ENCODE measurements around the gene CNTLN. TPM values are rescaled to one million over a fixed set of nuclear protein-coding genes. Genes with fewer than 3 reads are reported as not detected.

Gene CNTLN
- total and polyA plus RNA-seq, 9 of the 15 experiments (the other 6 are each of a cell fraction or from before 2014, with no cell fraction given) = 0.08 TPM; not detected in 8

DNA sequence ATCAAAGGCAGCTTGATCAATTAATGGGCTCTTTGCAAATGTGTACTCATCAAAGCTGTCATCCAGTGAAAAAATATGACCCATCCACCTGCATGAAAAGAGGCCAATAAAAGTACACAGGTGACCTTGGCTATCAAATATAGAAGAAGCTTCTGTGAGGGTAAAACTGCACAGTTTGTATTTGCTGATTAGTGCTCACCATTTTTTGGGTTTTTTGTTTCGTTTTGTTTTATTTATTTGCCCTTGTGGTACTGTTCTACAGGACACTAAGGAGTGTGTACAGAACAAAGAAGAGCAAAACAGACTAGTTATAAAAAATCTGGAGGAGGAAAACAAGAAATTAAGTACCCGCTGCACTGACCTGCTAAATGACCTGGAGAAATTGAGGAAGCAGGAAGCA, 101.3 kb downstream of the CNTLN start:
- Histone ChIP-seq H3K36me3 (ENCODE audit: control insufficient read depth, insufficient read depth, low read length) (no peaks in the 10 kb centered on the region), H3K27me3 (ENCODE audit: control insufficient read depth in 2 of 2, insufficient read depth in 2 of 2, low read length in 2 of 2) (no peaks in the 10 kb centered on the region), H3K9ac (ENCODE audit: insufficient read depth in 1 of 2, low read depth in 2 of 2, low read length in 2 of 2) (no peak overlapping the region), H3K4me2 (ENCODE audit: insufficient read depth, low read length) (no peak overlapping the region), H3K9me3 (replicated peaks; ENCODE audit: control insufficient read depth, insufficient read depth, low read depth, low read length) (no peaks in the 10 kb centered on the region), H3K27ac (ENCODE audit: extremely low read depth, low read depth, low read length) (no peak overlapping the region), H3K9me1 (ENCODE audit: control insufficient read depth, insufficient read depth, low read length) (no peaks in the 10 kb centered on the region), H3K79me2 (ENCODE audit: control insufficient read depth, insufficient read depth, low read length) (no peaks in the 10 kb centered on the region), H2AFZ (ENCODE audit: low read depth, low read length) (no peak overlapping the region), H3K4me3 (no peak overlapping the region), H4K20me1 (replicated peaks; ENCODE audit: control insufficient read depth, insufficient read depth, low read length) (no peaks in the 10 kb centered on the region), H3K4me1 (replicated peaks in 1 of 2; ENCODE audit: control insufficient read depth in 2 of 2, insufficient read depth in 2 of 2, low read length in 2 of 2) (no peaks in the 10 kb centered on the region)
- DNase-seq (ENCODE audit: extremely low read depth in 1 of 4, low spot score in 3 of 4) (no peak), FAIRE-seq (no peak), ATAC-seq (no peak)
- BruUV-seq (replicated peaks) = no TSS peak
- 0% methylated on average over 2 of the region's 2 CpGs for WGBS (ENCODE audit: insufficient coverage, low coverage, missing lambda C conversion rate)
- in situ Hi-C loops (cut with MboI) (no loop called here), intact Hi-C loops (cut with micrococcal nuclease) (no loop called here)
- POLR2A ChIA-PET = no interaction called here
- TF ChIP-seq ZFP30 (CRISPR knock-in tag; IDR thresholded peaks at IDR 0.05; ENCODE audit: borderline replicate concordance) = no peak
- TF ChIP-seq ZNF609 (CRISPR knock-in tag; IDR thresholded peaks at IDR 0.05; ENCODE audit: borderline replicate concordance) = no peak
- no peak for TF ChIP-seq TAF1 (IDR thresholded peaks at IDR 0.05; ENCODE audit: control insufficient read depth, extremely low read depth, insufficient read depth, low read length, severe bottlenecking)
- TF ChIP-seq ZNF124 (CRISPR knock-in tag; IDR thresholded peaks at IDR 0.05) = no peak
- CTCF ChIA-PET (ENCODE audit: low intra/inter-chr PET ratio) = no interaction called here
